ENCODE results near the gene KIFC1. TPM values are rescaled to one million over a fixed set of nuclear protein-coding genes. Genes with fewer than 3 reads are reported as not detected.

Gene KIFC1
- total RNA-seq, 4 donors from 2014 or later = 9.6 to 38.9 (median 11.2) TPM

DNA sequence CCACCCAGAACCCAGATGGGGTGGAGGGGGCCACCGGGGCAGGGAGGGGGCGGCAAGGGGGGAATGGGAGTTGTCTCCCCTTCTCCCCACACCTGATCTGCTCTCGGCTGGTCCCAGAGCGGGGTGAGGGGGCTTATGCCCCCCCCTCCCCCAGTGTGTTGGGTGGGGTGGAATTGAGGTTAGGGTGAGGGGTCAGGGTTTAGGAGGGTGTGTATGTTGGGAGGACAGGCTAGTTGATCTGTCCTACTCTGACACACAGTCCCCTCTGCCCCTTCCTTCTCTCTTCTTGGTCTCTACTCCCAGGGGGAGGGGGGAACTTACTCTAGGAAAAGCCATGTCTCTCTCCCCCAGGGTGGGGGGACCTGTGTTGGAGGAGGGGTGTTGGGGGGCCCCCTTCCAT lies 60.9 kb downstream of the KIFC1 start:
- WGBS, 2 donors = 60 to 80% methylated on average over 1 to 3 of the region's 4 CpGs
- peaks cover 0 to 48% (median 7%) of the 10 kb centered on the region in 3 donors for H3K36me3 ChIP-seq
- H3K27me3 ChIP-seq = no peaks in the 10 kb centered on the region
- H3K27ac ChIP-seq = peak overlapping the region in 1 of 4 donors; percentile 90
- TF ChIP-seq, protein P1, sequence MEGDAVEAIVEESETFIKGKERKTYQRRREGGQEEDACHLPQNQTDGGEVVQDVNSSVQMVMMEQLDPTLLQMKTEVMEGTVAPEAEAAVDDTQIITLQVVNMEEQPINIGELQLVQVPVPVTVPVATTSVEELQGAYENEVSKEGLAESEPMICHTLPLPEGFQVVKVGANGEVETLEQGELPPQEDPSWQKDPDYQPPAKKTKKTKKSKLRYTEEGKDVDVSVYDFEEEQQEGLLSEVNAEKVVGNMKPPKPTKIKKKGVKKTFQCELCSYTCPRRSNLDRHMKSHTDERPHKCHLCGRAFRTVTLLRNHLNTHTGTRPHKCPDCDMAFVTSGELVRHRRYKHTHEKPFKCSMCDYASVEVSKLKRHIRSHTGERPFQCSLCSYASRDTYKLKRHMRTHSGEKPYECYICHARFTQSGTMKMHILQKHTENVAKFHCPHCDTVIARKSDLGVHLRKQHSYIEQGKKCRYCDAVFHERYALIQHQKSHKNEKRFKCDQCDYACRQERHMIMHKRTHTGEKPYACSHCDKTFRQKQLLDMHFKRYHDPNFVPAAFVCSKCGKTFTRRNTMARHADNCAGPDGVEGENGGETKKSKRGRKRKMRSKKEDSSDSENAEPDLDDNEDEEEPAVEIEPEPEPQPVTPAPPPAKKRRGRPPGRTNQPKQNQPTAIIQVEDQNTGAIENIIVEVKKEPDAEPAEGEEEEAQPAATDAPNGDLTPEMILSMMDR (IDR thresholded peaks at IDR 0.05) = no peak
- no peak for TF ChIP-seq POLR2A (IDR thresholded peaks at IDR 0.05)
- H3K9me3 ChIP-seq = no peaks in the 10 kb centered on the region
- H3K4me3 ChIP-seq = no peak overlapping the region
- intact Hi-C loops (cut with DNase I) = no loop called here
- no peak for DNase-seq
- peaks cover 13 to 32% (median 14%) of the 10 kb centered on the region in 3 donors for H3K4me1 ChIP-seq

DNA sequence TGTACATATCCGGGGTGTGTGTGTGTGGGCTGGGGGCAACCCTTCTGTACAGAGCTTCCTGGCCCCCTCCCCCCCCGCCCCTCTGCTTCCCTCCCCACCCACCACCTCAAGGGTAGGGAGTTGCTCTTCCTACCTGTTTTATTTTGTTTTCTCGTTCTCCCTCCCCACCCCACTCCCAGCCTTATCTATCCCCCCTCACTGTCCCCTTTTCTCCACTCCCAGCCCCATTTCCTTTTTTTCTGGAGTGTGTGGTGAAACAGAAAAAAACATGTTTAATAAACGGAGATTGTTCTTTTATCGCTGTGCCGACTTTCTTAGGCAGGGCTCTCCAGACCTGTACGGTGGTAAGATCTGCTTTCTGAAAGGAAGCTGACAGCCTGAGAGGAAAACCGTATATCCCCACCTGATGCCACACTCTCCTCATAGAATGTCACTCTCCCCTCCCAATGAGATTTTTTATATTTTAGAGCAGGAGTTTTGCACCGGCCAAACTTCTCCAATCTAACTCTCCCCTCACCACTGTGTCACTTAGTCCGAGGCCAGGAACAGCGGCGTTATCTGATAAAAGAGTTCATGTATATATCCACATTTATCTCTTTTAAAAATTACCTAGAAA lies 61.9 kb downstream of the KIFC1 start:
- Histone ChIP-seq H3K9me3 (no peaks in the 10 kb centered on the region), H3K27me3 (no peaks in the 10 kb centered on the region), H3K4me3 (peak overlapping the region; percentile 68 to 84 (median 78)), H3K27ac (peak overlapping the region; percentile 80 to 90 (median 86)), H3K4me1 (peaks cover 13 to 32% (median 14%) of the 10 kb centered on the region in 3 donors), H3K36me3 (peaks cover 0 to 41% (median 3%) of the 10 kb centered on the region in 3 donors)
- WGBS, 2 donors = 1 to 2% methylated on average over 12 of the region's 12 CpGs
- intact Hi-C loops (cut with DNase I) = no loop called here
- TF ChIP-seq POLR2A (IDR thresholded peaks at IDR 0.05) = no peak
- TF ChIP-seq, protein P1 (IDR thresholded peaks at IDR 0.05) = no peak
- no peak for DNase-seq

DNA sequence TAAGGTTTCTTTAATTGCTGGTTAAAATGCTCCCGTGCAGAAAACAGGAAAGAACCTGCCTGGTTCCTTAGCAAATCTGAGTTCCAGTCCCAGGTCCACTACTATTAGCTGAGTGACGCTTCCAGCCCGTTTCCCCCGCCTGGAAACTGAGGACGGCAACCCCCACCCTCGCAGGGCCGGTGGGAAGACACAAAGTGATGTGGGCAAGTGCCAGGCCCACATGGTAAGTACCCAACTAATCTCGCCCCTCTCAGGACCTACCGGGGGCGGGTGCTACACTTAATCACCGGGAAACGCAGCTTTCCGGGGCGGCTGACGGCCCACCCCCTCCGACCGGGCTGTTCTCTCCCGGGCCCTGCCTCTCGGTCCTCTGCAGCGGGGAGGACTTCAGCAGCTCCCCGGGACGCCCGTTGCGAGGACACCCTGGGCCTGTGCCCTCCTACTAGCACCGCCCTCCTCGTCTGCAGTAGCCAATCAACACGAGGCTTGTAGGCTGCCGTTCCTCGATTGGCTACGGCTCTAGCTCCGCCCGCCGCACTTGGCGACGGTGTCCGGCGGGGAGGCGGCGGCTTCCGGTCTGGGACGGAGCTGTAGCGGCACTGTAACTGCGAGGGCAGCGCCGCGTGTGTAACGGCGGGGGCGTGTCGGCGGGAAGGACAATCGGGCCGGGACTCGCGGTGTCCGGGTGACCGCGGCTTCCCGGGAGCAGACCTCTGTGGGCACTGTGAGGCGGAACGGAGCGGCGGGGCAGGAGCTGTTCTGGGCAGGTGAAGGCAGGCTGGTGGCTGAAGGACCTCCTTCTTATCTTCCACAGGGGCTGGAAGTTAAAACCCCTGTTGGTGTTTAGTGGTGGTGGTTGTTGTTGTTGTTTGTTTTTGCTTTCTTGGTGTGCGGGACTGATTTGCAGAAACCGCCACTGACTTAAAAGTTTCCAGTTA lies 62.7 kb downstream of the KIFC1 start, which contains the start of gene ZBTB9:
TSS of gene ZBTB9 (plus strand) at position 568 of the 938 bp plus-strand sequence. CDS start 525 bp downstream, outside the sequence.
- DNase-seq = peak; percentile 76
- no peaks in the 10 kb centered on the region for H3K9me3 ChIP-seq
- peak within 1 kb of the TSS; percentile 80 to 90 (median 86) for H3K27ac ChIP-seq
- H3K4me1 ChIP-seq = peaks cover 13 to 32% (median 14%) of the 10 kb centered on the region in 3 donors
- intact Hi-C loops (cut with DNase I) = no loop called here
- peak within 1 kb of the TSS; percentile 68 to 84 (median 78) for H3K4me3 ChIP-seq
- peaks cover 0 to 33% (median 0%) of the 10 kb centered on the region in 3 donors for H3K36me3 ChIP-seq
- H3K27me3 ChIP-seq = no peaks in the 10 kb centered on the region
- WGBS, 2 donors = 0 to 2% methylated on average over 10 to 16 of the region's 65 CpGs
- TF ChIP-seq, protein P1 (IDR thresholded peaks at IDR 0.05) = peak in 2 of 6 experiments; percentile 9 to 12
- peak in 3 of 4 donors; percentile 48 to 90 (median 70) for TF ChIP-seq POLR2A (IDR thresholded peaks at IDR 0.05)

DNA sequence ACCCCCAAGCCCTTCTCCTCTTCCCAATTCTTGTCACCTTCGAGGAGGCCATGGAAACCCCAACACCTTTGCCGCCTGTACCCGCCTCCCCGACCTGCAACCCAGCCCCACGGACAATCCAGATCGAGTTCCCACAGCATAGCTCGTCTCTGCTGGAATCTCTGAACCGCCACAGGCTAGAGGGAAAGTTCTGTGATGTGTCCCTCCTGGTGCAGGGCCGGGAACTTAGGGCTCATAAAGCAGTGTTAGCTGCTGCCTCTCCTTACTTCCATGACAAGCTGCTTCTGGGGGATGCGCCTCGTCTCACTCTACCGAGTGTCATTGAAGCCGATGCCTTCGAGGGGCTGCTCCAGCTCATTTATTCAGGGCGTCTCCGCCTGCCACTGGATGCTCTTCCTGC lies 63.4 kb downstream of the KIFC1 start:
- H3K36me3 ChIP-seq = peaks cover 0 to 26% (median 0%) of the 10 kb centered on the region in 3 donors
- no peak for TF ChIP-seq POLR2A (IDR thresholded peaks at IDR 0.05)
- TF ChIP-seq, protein P1 (IDR thresholded peaks at IDR 0.05) = no peak
- H3K27me3 ChIP-seq = no peaks in the 10 kb centered on the region
- no peak for DNase-seq
- H3K4me1 ChIP-seq = peaks cover 13 to 32% (median 14%) of the 10 kb centered on the region in 3 donors
- peak overlapping the region in 3 of 4 donors; percentile 80 to 90 (median 83) for H3K27ac ChIP-seq
- 3 to 50% methylated on average over 5 to 16 of the region's 16 CpGs for WGBS, 2 donors
- H3K9me3 ChIP-seq = no peaks in the 10 kb centered on the region
- peak overlapping the region; percentile 68 to 84 (median 78) for H3K4me3 ChIP-seq
- intact Hi-C loops (cut with DNase I) = no loop called here
